ENCODE data around the gene POLH. TPM values are rescaled to one million over a fixed set of nuclear protein-coding genes. Genes with fewer than 3 reads are reported as not detected.

Gene POLH
- total RNA-seq (2022; extraction: Qiagen RNA extraction): 6.8 to 10.3 TPM (median 8.3 TPM) in 5 replicates

DNA sequence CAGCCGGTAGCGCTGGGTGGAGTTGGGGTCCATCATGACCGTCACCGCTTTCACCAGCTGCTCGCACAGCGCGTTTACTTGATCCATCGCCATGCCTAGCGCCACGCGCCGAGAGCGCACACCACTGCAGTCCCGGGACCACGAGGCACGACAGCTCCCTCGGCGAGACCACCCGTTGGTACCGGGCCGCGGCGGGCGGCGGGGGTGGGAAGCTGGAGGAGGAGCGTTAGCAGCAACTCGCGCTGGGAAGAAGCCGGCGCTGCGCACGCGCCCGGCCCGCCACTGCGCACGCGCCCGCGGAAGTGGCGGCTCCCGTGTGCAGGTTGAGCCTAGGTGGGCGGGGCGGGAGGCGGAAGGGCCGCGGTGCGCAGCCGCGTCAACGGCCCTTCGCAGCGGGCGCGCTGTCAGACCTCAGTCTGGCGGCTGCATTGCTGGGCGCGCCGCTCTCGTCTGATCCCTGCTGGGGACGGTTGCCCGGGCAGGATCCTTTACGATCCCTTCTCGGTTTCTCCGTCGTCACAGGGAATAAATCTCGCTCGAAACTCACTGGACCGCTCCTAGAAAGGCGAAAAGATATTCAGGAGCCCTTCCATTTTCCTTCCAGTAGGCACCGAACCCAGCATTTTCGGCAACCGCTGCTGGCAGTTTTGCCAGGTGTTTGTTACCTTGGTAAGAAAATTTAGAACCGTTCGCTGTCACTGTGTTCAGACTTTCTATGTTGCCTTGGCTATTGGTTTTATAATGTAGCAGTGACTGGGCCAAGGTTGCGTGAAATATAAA, at the start of gene POLH, which contains the start of gene XPO5:
POLH (plus strand) TSS at position 414 of the 780 bp plus-strand sequence. CDS start 6,135 bp downstream, outside the sequence.
XPO5 (minus strand) TSS at position 267 of the 780 bp plus-strand sequence; CDS start at position 93, 174 bp downstream.

GRCh38 chr6:43629104-43629504, 53.1 kb downstream of the POLH start, which contains the start of gene GTPBP2:
Gene GTPBP2, minus strand, starts transcription at chr6:43629264. Its CDS starts 102 bp downstream, at chr6:43629162.

GRCh38 chr6:43635387-43636307, 59.7 kb downstream of the POLH start, which contains the start of gene MAD2L1BP:
Gene MAD2L1BP, plus strand, starts transcription at chr6:43635840. Its CDS starts 36 bp downstream, at chr6:43635876.

DNA sequence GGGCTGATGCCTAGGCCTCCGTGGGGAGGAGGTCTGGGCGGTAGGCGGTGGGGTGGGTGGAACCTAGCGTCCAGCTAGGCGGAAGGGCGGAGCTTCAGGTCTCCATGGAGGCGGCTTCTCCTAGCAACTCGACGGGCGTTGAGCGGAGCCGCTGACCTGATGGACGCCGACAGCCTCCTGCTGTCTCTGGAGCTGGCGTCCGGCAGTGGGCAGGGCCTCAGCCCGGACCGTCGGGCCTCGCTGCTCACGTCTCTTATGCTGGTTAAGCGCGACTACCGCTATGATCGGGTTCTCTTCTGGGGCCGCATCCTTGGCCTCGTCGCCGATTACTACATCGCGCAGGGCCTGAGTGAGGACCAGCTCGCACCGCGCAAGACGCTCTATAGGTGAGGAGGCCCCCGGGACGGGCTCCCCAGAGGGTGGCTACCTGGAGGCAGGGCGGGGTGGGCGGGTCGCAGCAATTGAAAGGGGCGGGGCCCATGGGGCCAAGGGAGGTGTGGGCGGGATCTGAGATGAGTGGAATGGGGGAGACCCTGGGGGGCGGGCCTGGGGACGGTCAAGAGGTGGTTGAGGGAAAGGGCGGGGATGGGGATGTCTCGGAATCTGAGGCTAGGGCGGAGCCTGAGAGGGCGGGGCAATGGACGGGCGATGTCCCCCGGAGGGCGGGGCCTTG, 69.1 kb downstream of the POLH start, which contains the start of gene RSPH9:
RSPH9 (plus strand) TSS at position 97 of the 673 bp plus-strand sequence; CDS start at position 160, 63 bp downstream.

Other genes starting within 250 kb of the POLH start
- gene ZNF318, start 206.5 kb upstream of the POLH start, total RNA-seq (2022; extraction: Qiagen RNA extraction): 3.6 to 5.1 TPM (median 5.0 TPM) in 5 replicates
- gene ABCC10, start 148.6 kb upstream of the POLH start, total RNA-seq (2022; extraction: Qiagen RNA extraction): 5.7 to 12.4 TPM (median 8.5 TPM) in 5 replicates
- 4.5 to 7.5 TPM (median 7.1 TPM) in 5 replicates for gene DLK2, start 120.6 kb upstream of the POLH start, total RNA-seq (2022; extraction: Qiagen RNA extraction)
- gene TJAP1, start 98.6 kb upstream of the POLH start, total RNA-seq (2022; extraction: Qiagen RNA extraction): 15.2 to 19.9 TPM (median 18.2 TPM) in 5 replicates
- 0.46 to 1.3 TPM (median 1.1 TPM) in 5 replicates for gene LRRC73, start 65.8 kb upstream of the POLH start, total RNA-seq (2022; extraction: Qiagen RNA extraction)
- gene YIPF3, start 59.3 kb upstream of the POLH start, total RNA-seq (2022; extraction: Qiagen RNA extraction): 63.3 to 71.4 TPM (median 66.2 TPM) in 5 replicates
- gene POLR1C, start 59.1 kb upstream of the POLH start, total RNA-seq (2022; extraction: Qiagen RNA extraction): 44.9 to 48.4 TPM (median 46.3 TPM) in 5 replicates
- 25.5 to 28.9 TPM (median 28.4 TPM) in 5 replicates for gene XPO5, start 147 bp upstream of the POLH start, total RNA-seq (2022; extraction: Qiagen RNA extraction)
- 15.0 to 21.1 TPM (median 16.7 TPM) in 5 replicates for gene GTPBP2, start 53.1 kb downstream of the POLH start, total RNA-seq (2022; extraction: Qiagen RNA extraction)
- 34.3 to 36.7 TPM (median 34.7 TPM) in 5 replicates for gene MAD2L1BP, start 59.7 kb downstream of the POLH start, total RNA-seq (2022; extraction: Qiagen RNA extraction)
- gene RSPH9, start 68.9 kb downstream of the POLH start, total RNA-seq (2022; extraction: Qiagen RNA extraction): 0.20 to 0.34 TPM (median 0.24 TPM) in 5 replicates
- gene MRPS18A, start 111.6 kb downstream of the POLH start, total RNA-seq (2022; extraction: Qiagen RNA extraction): 45.6 to 50.1 TPM (median 47.0 TPM) in 5 replicates
- gene VEGFA, start 194.0 kb downstream of the POLH start, total RNA-seq (2022; extraction: Qiagen RNA extraction): 27.8 to 33.9 TPM (median 29.9 TPM) in 5 replicates